ENCODE data around the gene BCAS1.

BCAS1 gene

DNA sequence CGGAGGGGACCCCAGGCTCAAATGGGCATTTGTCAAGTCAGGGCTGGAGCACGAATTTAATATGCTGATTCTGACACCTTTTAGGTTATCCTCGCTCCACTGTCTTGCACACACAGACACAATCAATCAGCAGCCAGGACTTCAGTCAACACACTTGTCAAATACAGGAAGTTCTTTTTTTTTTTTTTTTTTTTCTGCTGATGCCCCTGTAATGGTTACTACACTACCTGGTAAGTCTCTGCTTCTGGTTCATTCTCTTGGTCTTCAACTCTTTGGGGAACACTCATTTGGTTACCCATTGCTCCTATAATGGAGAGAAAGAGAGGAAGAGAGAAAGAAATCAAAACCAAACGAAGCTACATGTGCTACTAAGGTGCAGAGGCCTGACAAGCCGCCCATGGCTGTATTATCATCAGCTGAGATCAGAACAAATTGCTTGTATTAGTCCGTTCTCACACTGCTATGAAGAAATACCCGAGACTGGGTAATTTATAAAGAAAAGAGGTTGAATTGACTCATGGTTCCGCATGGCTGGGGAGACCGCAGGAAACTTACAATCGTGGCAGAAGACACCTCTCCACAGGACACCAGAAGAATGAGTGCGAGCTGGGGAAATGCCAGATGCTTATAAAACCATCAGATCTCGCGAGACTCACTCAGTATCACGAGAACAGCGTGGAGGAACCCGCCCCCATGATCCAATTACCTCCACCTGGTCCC, 11.8 kb downstream of the BCAS1 start:
- H3K4me3 ChIP-seq, result no peak overlapping the region
- H3K27ac ChIP-seq, result no peak overlapping the region

- no peak overlapping the region for H3K4me3 ChIP-seq
- no peak overlapping the region for H3K27ac ChIP-seq
Measured at GRCh38 chr20:54056762-54057639, 13.4 kb downstream of the BCAS1 start.

DNA sequence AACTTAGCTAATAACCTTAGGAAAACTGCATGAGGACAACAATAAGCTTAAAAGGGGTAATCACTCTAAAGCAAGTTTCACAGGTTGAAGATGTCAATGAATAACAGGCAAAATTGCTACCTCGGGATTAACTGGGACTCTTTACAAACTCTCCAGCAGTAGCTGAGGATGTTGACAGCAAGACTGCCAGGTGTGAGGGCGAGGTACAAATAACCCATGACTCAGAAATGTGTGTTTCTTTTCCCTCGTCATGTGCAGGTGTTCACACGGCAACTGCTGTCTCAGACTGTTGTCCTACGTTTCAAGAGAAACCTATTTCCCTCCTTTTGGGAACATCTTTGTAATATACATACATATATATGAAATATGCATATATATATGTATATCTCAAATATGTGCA, 15.9 kb downstream of the BCAS1 start:
- H3K4me3 ChIP-seq, result no peak overlapping the region
- H3K27ac ChIP-seq, result no peak overlapping the region

DNA sequence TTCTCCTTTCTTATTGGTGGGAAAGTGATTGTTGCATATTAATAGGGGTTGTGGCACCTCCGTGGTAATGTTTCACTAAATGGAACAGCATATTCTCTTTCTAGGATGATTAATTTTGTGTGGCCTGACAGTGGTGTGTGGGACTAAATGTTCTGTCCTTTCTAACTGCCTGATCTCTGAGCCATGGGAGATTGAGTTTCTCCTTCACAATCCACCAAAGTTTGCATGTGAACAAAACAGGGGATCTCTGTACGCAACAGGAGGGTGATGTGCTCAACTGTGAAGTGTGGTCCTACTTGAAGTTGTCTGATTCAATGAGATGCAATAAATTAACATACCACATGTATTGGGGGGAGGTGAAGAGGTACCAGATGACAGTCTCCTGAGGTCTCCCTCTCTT, 19.3 kb downstream of the BCAS1 start:
- no peak overlapping the region for H3K27ac ChIP-seq
- no peak overlapping the region for H3K4me3 ChIP-seq

GRCh38 chr20:54048891-54049545, 21.4 kb downstream of the BCAS1 start:
- no peak overlapping the region for H3K4me3 ChIP-seq
- H3K27ac ChIP-seq, result peak overlapping the region in 2 of 21 experiments; percentile 1 to 16

DNA sequence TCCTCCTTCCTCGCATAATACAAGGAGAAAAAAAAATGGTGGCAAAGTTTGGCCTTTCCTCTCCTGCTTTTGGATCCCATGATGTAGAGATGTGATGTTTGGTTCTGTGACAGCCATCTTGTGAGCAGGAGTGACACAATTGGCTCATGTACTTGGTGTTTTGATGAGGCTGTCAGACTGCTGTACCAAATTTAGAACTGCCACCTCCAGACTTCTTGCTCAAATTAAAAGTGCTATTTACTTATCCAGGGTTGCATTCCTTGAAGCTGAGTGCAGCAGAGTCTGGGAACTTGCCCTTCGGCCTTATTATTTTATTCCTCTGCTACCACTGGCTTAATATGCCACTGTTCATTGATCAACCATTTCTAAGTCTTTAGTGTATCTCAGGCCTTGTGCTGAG, 21.9 kb downstream of the BCAS1 start:
- H3K4me3 ChIP-seq, result no peak overlapping the region
- H3K27ac ChIP-seq, result peak overlapping the region in 3 of 21 experiments; percentile 1 to 47 (median 16)

DNA sequence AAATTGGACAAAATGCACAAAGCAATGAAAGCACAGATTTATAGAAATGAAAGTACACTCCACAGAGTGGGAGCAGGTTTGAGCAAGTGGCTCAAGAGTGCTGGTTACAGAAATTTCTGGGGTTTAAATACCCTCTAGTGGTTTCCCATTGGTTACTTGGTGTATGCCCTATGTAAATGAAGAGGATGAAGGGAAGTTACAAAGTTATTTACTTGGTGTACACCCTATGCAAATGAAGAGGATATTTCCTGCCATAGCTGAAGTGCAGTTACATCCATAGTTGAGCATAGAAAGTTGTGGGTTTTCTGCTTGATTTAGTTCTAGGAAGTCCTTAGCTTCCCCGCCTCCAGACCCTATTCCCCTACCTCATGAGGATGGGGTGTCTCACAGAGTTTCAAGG, 22.7 kb downstream of the BCAS1 start:
- Histone ChIP-seq H3K4me3 (no peak overlapping the region), H3K27ac (no peak overlapping the region)

GRCh38 chr20:54047048-54047447, 23.3 kb downstream of the BCAS1 start:
- no peak overlapping the region for H3K27ac ChIP-seq
- H3K4me3 ChIP-seq, result no peak overlapping the region

DNA sequence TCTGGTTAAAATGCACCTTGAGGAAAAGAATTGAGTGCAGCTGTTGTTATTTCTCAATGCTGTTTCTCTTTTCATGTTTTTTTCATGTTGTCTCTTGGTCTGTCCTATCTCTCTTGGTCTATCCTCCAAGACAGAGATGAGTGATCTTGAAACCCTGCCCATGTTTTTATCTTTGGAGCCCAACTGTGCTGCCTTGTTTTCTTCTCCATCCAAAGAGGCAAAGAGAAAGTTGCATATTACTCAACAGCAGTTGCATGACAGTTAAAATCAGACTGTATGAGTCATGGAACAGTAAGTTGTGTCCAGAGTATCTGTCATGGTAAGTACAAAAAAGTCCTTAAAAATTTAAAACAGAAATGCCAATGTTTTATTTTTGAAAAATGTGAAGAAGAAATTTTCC, 26.2 kb downstream of the BCAS1 start:
- H3K27ac ChIP-seq, result peak overlapping the region in 3 of 21 experiments; percentile 5 to 47 (median 35)

GRCh38 chr20:54043076-54043967, 27.1 kb downstream of the BCAS1 start:
- peak overlapping the region in 1 of 21 experiments; percentile 14 for H3K27ac ChIP-seq
- H3K4me3 ChIP-seq, result no peak overlapping the region

More for the DNA sequence above, 26.2 kb downstream of the BCAS1 start:
- no peak overlapping the region for H3K4me3 ChIP-seq

DNA sequence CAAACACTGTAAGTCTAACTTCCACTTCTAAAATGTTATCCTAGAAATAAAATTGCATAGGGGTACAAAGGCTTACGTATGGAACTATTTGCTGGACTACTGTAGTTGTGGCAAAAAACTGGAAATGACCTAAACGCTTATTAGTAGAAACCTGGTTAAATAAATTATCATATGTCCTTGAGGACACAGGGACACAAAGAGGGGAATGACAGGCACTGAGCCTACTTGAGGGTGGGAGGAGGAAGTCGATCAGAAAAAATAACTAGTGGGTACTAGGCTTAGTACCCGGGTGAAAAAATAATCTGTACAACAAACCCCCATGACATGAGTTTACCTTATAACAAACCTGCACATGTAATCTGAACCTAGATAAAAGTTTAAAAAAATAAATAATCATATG, 28.4 kb downstream of the BCAS1 start:
- Histone ChIP-seq H3K4me3 (no peak overlapping the region), H3K27ac (no peak overlapping the region)

GRCh38 chr20:54041336-54041735, 29.1 kb downstream of the BCAS1 start:
- H3K27ac ChIP-seq, result peak overlapping the region in 1 of 21 experiments; percentile 21
- no peak overlapping the region for H3K4me3 ChIP-seq

DNA sequence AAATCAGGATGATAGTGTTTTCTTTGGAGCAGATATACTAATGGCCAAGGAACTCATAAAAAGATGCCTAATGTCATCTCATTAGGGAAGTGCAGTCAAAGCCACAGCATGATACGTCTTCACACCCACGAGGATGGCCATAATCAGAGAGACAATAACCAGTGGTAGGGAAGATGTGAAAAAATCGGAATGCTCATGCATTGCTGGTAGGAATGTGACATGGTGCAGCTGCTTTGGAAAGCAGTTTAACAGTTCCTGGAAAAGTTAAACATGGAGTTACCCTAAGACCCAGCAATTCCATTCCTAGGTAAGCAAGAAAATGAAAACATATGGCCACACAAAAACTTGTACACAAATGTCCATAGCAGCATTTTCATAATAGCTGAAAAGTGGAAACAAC, 29.9 kb downstream of the BCAS1 start:
- no peak overlapping the region for H3K4me3 ChIP-seq
- H3K27ac ChIP-seq, result no peak overlapping the region

- Histone ChIP-seq H3K27ac (no peak overlapping the region), H3K4me3 (no peak overlapping the region)
Measured at GRCh38 chr20:54038961-54039360, 31.4 kb downstream of the BCAS1 start.

DNA sequence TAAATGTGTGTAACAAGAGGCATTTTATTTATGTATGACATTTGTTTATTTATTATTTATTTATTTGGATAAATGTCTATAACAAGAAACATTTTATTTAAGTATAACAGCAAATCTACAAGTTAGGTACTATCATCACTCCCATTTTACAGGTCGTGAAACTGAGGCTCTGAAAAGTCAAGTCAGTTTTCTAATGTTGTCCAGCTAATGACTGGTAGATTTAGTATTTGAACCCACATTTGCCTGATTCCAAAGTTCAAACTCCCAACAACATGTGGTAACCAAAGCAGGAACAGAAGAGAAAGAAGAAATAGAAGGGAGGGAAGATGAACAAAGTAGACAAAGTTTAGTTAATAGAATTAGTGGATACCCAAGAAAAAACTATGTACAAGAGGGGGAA, 32.9 kb downstream of the BCAS1 start:
- H3K27ac ChIP-seq, result no peak overlapping the region
- H3K4me3 ChIP-seq, result no peak overlapping the region

DNA sequence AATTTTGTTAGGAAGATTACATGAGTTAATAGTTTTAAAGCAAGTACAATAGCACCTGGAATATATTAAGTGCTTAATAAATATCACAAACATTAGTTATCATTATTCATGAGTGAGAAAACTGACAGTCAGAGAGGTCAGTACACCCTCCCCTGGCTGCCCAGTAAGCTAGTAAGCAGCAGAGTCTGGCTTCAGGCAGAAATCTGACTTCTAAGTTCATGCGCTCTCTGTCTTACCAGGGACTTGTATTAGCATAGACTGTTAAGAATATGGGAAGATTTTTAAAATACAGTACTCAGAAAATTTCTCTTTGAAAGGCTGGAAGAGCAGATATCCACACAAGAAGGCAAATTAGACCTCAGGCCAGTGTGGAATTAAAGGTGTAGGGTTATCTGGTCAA, 40.8 kb downstream of the BCAS1 start:
- peak overlapping the region in 1 of 21 experiments; percentile 12 for H3K27ac ChIP-seq
- H3K4me3 ChIP-seq, result no peak overlapping the region

DNA sequence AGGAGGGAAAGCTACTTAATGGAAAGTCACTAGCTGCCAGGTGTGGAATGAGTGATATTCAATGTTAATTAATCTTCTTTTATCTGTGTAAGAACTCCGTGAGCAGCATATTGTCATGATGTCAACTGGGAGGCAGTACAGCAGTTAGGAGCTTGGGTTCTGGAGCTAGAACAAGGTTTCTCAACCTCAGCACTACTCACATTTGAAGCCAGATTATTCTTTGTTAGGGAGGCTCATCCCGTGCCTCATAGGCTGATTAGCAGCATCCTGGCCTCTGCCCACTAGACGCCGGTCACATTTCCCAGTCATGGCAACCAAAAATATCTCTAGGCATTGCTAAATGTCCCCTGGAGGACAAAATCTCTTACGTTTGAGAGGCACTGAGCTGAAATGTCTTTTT, 41.2 kb downstream of the BCAS1 start:
- H3K27ac ChIP-seq, result no peak overlapping the region

DNA sequence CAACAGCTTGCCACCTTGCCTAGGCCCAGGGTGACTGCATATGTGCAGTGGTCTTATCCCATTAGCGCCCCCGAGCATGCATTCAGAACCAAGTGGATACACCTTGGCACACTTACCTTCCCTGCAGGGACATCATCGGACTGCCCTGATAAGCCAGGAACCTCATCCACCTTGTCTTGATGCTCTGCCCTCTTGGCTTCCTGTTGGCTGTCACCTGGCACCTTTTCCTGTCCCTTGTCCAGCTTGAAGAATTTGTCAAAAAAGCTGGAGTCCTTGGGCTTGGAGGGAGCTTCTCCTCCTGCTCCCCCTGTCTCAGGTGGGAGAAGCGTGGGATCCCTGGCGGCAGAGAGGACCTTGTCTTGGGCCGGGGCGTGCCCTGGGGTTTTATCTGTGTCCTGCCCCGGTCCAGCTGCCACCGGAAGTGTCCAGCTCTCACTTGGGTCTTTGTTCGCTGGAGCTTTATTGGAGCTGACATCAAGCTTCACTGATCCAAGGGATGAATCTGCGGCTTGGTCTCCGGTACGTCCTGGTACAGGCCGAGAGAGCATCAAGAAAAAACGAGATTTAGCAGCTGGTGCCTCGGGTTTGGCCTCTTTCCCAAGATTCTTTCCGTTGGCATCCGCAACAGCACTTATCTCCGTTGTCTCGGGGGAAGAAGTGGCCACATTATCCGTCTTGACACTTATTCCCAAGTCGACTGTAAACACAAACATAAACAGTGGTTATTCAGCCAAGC, 42.0 kb downstream of the BCAS1 start:
- Histone ChIP-seq H3K27ac (no peak overlapping the region), H3K4me3 (no peak overlapping the region)

More for the DNA sequence above, 41.2 kb downstream of the BCAS1 start:
- H3K4me3 ChIP-seq, result no peak overlapping the region

DNA sequence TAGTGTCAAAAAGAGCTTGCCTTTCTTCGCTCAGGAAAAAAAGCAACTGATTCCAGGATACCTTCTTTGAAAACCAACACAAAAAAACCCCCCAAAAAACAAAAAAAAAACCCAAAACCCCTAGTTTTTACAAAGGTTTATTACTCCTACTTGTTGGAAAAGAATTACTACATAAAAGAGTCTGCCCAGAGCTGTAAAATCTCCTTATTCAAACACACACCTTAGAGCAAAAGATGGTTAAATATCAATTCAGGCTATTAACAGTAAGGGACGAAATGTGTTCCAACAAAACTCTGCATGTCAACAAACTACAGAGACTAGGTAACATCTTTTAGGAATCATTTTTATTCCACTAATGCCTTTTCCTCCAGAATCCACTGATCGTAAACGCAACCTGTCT, 42.7 kb downstream of the BCAS1 start:
- Histone ChIP-seq H3K27ac (no peak overlapping the region), H3K4me3 (no peak overlapping the region)

Data from skin epidermis (tissue), 12 donors.